Activated CD4-positive, alpha-beta T cell treated with anti-CD3 and anti-CD28 coated beads for 1 hour (primary cell): ENCODE results near the gene ENTHD1.
"Not testable (repeated sequence)": the region's sequence is repeated elsewhere in the genome, so short reads cannot be mapped to it uniquely, and the experiment has no call there.

Experiments
- DNase-seq: peaks from one replicate; pipeline ENCODE4 v3.0.0-alpha.2; 2020

The ENTHD1 gene

GRCh38 chr22:39923696-39924095 is 30.1 kb upstream of the ENTHD1 start:
- DNase-seq: no peak

GRCh38 chr22:39920134-39920743 is 26.7 kb upstream of the ENTHD1 start:
- no peak for DNase-seq

GRCh38 chr22:39917776-39918495 is 24.4 kb upstream of the ENTHD1 start:
- DNase-seq: no peak

GRCh38 chr22:39917197-39917643 is 23.7 kb upstream of the ENTHD1 start:
- no peak for DNase-seq

- DNase-seq: no peak
Observed at GRCh38 chr22:39916496-39916895, 22.9 kb upstream of the ENTHD1 start.

GRCh38 chr22:39915295-39915726 is 21.8 kb upstream of the ENTHD1 start:
- no peak for DNase-seq

- no peak for DNase-seq
Observed at GRCh38 chr22:39914584-39914983, 21.0 kb upstream of the ENTHD1 start.

GRCh38 chr22:39913886-39914285 is 20.3 kb upstream of the ENTHD1 start:
- DNase-seq: no peak

GRCh38 chr22:39913321-39913720 is 19.8 kb upstream of the ENTHD1 start:
- DNase-seq: no peak

GRCh38 chr22:39910876-39911613 is 17.5 kb upstream of the ENTHD1 start:
- no peak for DNase-seq

GRCh38 chr22:39908737-39909136 is 15.2 kb upstream of the ENTHD1 start:
- no peak for DNase-seq

- no peak for DNase-seq
Observed at GRCh38 chr22:39908136-39908535, 14.6 kb upstream of the ENTHD1 start.

- no peak for DNase-seq
Observed at GRCh38 chr22:39907605-39908097, 14.1 kb upstream of the ENTHD1 start.

- DNase-seq: no peak
Observed at GRCh38 chr22:39907047-39907446, 13.5 kb upstream of the ENTHD1 start.

- no peak for DNase-seq
Observed at GRCh38 chr22:39906207-39906606, 12.6 kb upstream of the ENTHD1 start.

GRCh38 chr22:39905687-39906086 is 12.1 kb upstream of the ENTHD1 start:
- no peak for DNase-seq

- no peak for DNase-seq
Observed at GRCh38 chr22:39904862-39905261, 11.3 kb upstream of the ENTHD1 start.

GRCh38 chr22:39904024-39904423 is 10.5 kb upstream of the ENTHD1 start:
- not testable (repeated sequence) for DNase-seq

GRCh38 chr22:39901565-39902146 is 8.1 kb upstream of the ENTHD1 start:
- DNase-seq: no peak

GRCh38 chr22:39900306-39901227 is 7.0 kb upstream of the ENTHD1 start, which contains the start of gene GRAP2:
Gene GRAP2 (plus strand): TSS chr22:39901084. CDS start chr22:39947107, 46,023 bp downstream.
- DNase-seq: peak; percentile 43

GRCh38 chr22:39898997-39899396 is 5.4 kb upstream of the ENTHD1 start:
- no peak for DNase-seq

- no peak for DNase-seq
Observed at GRCh38 chr22:39897841-39898240, 4.3 kb upstream of the ENTHD1 start.
